Activated gamma-delta T cell treated with Interleukin-2 at 50 U/mL for 16 hours (primary cell): Measurements from ENCODE around the gene PRKCD.

ENCODE experiments used
- DNase-seq: peaks from one replicate; pipeline ENCODE4 v3.0.0-alpha.2; 2020

Gene PRKCD

GRCh38 chr3:53221827-53222182 lies 60.8 kb downstream of the PRKCD start:
- no peak for DNase-seq

GRCh38 chr3:53222183-53222901 lies 61.3 kb downstream of the PRKCD start:
- DNase-seq = no peak

- no peak for DNase-seq
These were observed 62.0 kb downstream of the PRKCD start for GRCh38 chr3:53223025-53223424.

GRCh38 chr3:53223541-53223966 lies 62.5 kb downstream of the PRKCD start:
- no peak for DNase-seq

- DNase-seq = no peak
These were observed 63.0 kb downstream of the PRKCD start for GRCh38 chr3:53224026-53224425.

GRCh38 chr3:53224536-53224935 lies 63.5 kb downstream of the PRKCD start:
- DNase-seq = no peak

- no peak for DNase-seq
These were observed 64.2 kb downstream of the PRKCD start for GRCh38 chr3:53225181-53225580.

- no peak for DNase-seq
These were observed 64.6 kb downstream of the PRKCD start for GRCh38 chr3:53225651-53226050.

GRCh38 chr3:53226142-53226840 lies 65.3 kb downstream of the PRKCD start:
- DNase-seq = no peak

GRCh38 chr3:53226841-53227407 lies 65.9 kb downstream of the PRKCD start:
- no peak for DNase-seq

GRCh38 chr3:53227993-53228885 lies 67.2 kb downstream of the PRKCD start:
- DNase-seq = no peak

GRCh38 chr3:53229171-53229570 lies 68.2 kb downstream of the PRKCD start:
- no peak for DNase-seq

GRCh38 chr3:53229606-53230005 lies 68.6 kb downstream of the PRKCD start:
- no peak for DNase-seq

GRCh38 chr3:53230041-53230621 lies 69.1 kb downstream of the PRKCD start:
- DNase-seq = no peak

GRCh38 chr3:53230789-53231188 lies 69.8 kb downstream of the PRKCD start:
- DNase-seq = no peak

GRCh38 chr3:53231532-53232511 lies 70.8 kb downstream of the PRKCD start:
- no peak for DNase-seq

- DNase-seq = no peak
These were observed 71.8 kb downstream of the PRKCD start for GRCh38 chr3:53232641-53233377.

GRCh38 chr3:53234130-53234840 lies 73.3 kb downstream of the PRKCD start:
- no peak for DNase-seq

- DNase-seq = no peak
These were observed 73.8 kb downstream of the PRKCD start for GRCh38 chr3:53234841-53235232.

- DNase-seq = no peak
These were observed 74.5 kb downstream of the PRKCD start for GRCh38 chr3:53235545-53235944.
